GM19395 (cell line): ENCODE data around the gene S1PR1.

Source experiments
- ATAC-seq: cut with Tn5 transposase; IDR thresholded peaks from one replicate; pipeline ENCODE4 v1.9.1; 2021; ENCODE audit warnings: mild to moderate bottlenecking, moderate library complexity; ENCODE audit not compliant: unreplicated experiment

S1PR1 gene

GRCh38 chr1:101278238-101278637 lies 41.4 kb downstream of the S1PR1 start:
- ATAC-seq: no peak

- ATAC-seq: no peak
Measured at GRCh38 chr1:101278845-101279244, 42.0 kb downstream of the S1PR1 start.

GRCh38 chr1:101280049-101280592 lies 43.3 kb downstream of the S1PR1 start:
- no peak for ATAC-seq

GRCh38 chr1:101280942-101281654 lies 44.3 kb downstream of the S1PR1 start:
- no peak for ATAC-seq

GRCh38 chr1:101281751-101282150 lies 44.9 kb downstream of the S1PR1 start:
- no peak for ATAC-seq

GRCh38 chr1:101282314-101283038 lies 45.7 kb downstream of the S1PR1 start:
- ATAC-seq: no peak

GRCh38 chr1:101283443-101283842 lies 46.6 kb downstream of the S1PR1 start:
- ATAC-seq: no peak

GRCh38 chr1:101284021-101284420 lies 47.2 kb downstream of the S1PR1 start:
- ATAC-seq: no peak

GRCh38 chr1:101284622-101285218 lies 47.9 kb downstream of the S1PR1 start:
- no peak for ATAC-seq

GRCh38 chr1:101285922-101286570 lies 49.2 kb downstream of the S1PR1 start:
- no peak for ATAC-seq

- ATAC-seq: peak; percentile 64
Measured at GRCh38 chr1:101288491-101288944, 51.7 kb downstream of the S1PR1 start.

- ATAC-seq: no peak
Measured at GRCh38 chr1:101290119-101290921, 53.5 kb downstream of the S1PR1 start.
